GM18505 (cell line): ENCODE results near the gene DHRSX.
"Not testable (repeated sequence)": the region's sequence is repeated elsewhere in the genome, so short reads cannot be mapped to it uniquely, and the experiment has no call there.

Experiments used
- ATAC-seq: cut with Tn5 transposase; IDR thresholded peaks from one replicate; pipeline ENCODE4 v1.9.1; 2021; ENCODE audit not compliant: unreplicated experiment
- POLR2A ChIP-seq: IDR thresholded peaks from 4 replicates; pipeline ENCODE4 v1.6.1; 2011; ENCODE audit warnings: borderline replicate concordance; ENCODE audit not compliant: insufficient read depth, insufficient read length; ENCODE audit errors: extremely low read depth

DHRSX gene

DNA sequence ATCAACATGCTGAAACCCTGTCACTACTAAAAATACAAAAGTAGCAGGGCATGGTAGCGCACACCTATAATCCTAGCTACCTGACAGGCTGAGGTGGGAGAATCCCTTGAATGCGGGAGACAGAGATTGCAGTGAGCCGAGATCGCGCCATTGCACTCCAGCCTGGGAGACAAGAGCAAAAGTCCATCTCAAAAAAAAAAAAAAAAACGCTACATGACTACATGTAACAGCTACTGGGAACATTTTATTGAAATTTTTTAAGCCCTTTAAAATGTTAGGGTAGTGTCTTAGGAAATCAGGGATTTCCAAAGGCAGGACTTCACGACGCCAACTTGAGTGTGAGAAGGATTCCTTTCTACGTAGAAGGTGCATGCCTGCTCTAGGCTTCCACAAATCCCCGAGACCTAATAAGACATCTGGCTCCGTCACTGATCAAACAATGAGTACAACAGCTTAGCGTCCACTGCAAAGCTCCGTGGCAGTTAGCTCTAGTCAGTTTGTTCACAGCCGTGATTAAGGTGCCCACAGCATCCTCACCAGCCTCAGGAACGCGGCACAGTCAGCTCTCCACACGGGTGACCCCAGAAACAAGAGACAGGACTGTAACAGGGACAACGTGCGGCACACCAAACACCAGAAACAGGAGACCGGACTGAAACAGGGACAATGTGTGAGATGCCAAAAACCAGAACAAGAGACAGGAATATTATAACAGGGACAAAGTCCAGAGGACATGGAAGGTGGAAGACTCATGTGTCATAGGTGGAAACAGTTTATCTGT lies 33.7 kb downstream of the DHRSX start:
- TF ChIP-seq POLR2A, result no peak
- no peak for ATAC-seq

DNA sequence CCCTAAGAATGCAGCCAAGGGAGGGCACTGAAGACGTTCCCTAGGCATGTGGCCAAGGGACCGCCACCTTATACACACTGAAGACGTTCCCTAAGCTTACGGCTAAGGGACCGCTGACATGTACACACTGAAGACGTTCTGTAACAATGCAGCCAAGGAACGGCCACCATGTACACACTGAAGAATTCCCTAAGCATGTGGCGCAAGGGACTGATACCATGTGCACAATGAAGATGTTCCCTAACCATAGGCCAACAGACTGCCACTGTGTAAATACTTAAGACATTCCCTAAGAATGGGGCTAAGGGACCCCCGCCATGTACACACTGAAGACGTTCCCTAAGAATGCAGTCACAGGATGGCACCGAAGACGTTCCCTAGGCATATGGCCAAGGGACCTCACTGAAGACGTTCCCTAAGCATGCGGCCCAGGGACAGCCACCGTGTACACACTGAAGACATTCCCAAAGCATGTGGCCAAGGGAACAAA lies 36.1 kb downstream of the DHRSX start:
- ATAC-seq, result no peak
- TF ChIP-seq POLR2A, result no peak

DNA sequence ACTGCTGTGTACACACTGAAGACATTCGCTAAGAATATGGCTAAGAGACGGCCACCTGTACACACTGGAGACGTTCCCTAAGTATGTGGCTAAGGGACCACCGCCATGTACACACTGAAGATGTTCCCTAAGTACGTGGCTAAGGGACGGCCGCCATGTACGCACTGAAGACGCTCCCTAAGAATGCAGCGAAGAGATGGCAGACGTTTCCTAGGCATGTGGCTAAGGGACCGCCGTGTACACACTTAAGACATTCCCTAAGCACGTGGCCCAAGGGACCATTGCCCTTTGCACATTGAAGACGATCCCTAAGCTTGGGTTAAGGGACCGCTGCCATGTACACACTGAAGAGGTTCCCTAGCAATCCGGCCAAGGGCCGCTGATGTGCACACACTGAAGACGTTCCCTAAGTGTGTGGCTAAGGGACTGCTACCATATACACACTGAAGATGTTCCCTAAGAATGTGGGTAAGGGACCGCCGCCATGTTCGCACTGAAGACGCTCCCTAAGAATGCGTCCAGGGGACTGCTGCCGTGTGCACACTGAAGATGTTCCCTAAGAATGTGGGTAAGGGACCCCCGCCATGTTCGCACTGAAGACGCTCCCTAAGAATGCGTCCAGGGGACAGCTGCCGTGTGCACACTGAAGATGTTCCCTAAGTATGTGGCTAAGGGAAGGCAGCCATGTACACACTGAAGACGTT lies 36.7 kb downstream of the DHRSX start:
- ATAC-seq, result no peak
- no peak for TF ChIP-seq POLR2A

DNA sequence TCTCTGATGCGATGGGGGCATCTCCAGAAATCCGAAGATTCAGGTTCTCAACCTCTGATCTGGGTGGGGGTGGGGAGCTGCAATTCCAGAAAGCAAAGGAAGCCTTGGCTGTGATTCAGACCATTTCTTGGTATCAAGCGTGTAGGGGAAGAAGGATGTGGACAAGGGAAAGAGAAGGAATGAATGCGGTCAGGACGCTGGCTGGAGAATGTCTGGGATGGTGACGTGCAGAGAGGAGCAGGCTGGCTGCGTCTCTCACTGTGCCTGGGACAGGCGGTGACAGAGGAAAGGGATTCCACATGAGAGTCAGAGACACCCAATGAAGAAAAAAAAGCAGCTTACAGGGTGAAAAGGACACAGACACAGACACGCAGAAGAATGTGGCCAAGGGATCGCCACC lies 37.3 kb downstream of the DHRSX start:
- not testable (repeated sequence) for ATAC-seq

DNA sequence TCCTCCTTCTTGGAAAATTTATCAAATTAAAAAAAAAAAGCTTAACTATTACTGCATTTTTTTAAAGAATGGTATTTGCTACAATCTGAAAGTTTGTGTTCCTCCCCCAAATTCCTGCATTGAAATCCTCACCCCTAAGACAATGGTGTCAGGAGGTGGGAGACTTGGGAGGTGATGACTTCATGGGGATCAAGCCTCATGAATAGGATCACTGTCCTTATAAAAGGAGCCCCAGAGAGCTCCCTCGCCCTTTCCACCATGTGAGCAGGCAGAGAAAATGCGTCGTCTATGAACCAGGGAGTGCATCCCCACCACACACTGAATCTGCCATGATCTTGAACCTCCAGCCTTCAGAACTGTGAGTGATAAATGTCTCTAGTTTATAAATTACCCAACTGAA lies 38.0 kb downstream of the DHRSX start:
- ATAC-seq, result no peak
- no peak for TF ChIP-seq POLR2A

DNA sequence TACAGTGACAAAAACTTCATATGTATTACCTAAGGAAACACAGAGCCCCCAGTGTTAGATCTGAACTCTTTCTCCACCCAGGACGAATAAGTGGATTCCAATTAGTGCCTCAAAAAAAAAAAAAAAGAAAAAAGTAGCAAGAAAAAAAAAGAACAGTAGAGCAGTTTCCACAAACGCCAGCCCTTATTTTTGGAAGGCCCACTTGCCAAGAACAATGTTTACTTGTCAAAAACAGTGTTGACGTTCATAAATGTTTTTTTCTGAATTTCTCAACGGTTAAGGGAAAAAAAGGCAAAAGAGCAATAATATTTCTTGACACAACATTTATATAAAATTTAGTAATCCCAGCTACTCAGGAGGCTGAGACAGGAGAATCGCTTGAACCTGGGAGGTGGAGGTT lies 38.7 kb downstream of the DHRSX start:
- TF ChIP-seq POLR2A, result no peak

DNA sequence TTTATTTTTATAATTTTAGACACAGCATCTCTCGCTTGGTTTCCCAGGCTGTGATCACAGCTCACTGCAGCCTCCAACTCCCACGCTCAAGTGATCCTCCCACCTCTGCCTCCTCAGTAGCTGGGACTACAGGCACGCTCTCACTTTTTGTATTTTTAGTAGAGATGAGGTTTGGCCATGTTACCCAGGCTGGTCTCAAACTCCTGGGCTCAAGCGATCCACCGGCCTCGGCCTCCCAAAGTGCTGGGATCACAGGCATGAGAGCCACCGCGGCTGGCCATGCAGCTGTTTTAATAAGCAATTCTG lies 39.1 kb downstream of the DHRSX start:
- ATAC-seq, result no peak
- TF ChIP-seq POLR2A, result no peak

More for the DNA sequence above, 38.7 kb downstream of the DHRSX start:
- ATAC-seq, result no peak

DNA sequence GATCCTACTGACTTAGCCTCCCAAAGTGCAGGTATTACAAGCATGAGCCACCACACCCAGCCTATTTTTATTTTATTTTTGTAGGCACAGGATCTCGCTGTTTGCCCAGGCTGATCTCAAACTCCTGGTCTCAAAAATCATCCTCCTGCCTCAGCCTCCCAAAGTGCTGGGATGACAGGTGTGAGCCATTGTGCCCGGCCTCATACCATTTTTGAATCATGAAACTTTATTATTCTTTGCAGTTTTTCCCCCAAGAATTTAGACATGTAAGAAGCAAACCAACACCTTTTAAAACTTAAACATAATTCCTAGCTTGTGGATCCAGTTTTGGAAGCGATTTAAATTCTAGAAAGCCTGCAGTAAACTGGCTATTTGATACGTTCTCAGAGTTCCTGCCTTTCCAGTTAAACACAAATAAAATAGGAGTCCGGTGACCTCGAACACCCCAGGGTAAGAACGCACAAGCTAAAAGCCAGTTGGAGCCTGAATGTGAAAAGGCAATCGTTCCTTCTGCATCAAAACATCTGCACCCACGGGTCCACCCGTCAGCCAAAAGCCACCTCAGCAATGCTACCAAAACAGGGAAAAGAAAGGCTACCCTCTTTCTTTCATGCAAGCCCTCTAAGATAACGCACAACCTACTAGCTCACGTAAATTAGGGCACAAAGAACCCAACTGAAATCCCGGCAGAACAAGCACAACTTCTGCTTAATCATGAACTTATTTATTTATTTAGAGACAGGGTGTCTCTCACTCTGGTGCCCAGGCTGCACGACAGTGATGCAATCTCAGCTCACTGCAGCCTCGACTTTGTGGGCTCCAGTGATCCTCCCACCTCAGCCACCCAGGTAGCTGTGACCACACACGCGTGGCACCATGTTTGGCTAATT lies 39.7 kb downstream of the DHRSX start:
- not testable (repeated sequence) for ATAC-seq

DNA sequence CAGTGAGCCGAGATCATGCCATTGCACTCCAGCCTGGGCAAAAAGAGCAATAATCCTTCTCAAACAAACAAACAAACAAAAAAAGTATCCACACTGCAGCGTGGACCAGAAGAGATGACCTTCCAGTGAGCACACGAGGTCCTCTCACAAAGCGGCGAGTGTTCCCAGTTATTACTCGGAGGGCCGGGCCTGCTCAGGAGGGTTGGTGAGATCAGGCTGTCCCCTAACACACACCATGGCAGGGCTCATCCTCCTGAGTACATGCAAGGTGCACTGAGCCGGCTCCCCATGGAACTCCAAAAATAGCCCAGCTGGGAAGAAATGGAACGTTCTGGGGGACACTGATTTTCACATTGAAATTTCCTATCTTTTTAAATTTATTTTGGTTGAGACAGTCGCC lies 40.7 kb downstream of the DHRSX start:
- ATAC-seq, result not testable (repeated sequence)

DNA sequence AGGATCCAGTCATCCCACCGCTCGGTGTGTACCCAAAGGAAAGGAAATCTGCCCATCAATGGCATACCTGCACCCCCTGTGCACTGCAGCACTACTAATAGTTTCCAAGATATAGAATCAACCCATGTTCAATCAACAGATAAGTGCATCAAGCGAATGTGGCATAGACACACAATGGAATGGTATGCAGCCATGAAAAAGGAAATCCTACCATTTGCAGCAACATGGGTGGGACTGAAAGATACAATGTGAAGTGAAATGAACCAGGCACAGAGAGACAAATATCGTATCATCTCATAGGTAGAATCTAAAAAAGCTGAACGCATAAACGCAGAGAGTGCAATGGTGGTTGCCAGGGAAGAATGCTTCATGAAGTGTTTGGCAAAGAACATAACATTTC lies 42.5 kb downstream of the DHRSX start:
- ATAC-seq, result no peak
- no peak for TF ChIP-seq POLR2A

DNA sequence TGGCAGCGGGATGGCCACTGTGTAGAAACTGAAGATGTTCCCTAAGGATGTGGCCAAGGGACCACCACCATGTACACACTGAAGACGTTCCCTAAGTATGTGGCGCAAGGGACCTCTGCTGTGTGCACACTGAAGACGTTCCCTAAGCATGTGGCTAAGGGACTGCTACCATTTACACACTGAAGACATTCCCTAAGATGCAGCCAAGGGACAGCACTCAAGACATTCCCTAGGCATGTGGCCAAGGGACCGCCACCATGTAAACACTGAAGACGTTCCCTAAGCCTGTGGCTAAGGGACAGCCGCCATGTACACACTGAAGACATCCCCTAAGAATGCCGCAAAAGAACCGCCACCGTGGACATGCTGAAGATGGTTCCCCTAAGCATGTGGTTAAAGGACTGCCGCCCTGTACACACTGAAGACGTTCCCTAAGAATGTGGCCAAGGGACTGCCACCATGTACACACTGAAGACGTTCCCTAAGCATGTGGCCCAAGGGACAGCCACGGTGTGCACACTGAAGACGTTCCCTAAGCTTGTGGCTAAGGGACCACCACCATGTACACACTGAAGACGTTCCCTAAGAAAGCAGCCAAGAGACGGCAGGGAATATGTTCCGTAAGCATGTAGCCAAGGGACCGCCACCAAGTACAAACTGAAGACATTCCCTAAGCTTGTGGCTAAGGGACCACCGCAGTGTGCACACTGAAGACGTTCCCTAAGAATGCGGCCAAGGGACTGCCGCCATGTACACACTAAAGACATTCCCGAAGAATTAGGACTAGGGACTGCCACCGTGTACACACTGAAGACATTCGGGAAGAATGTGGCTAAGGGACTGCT lies 43.3 kb downstream of the DHRSX start:
- TF ChIP-seq POLR2A, result no peak
- ATAC-seq, result no peak

DNA sequence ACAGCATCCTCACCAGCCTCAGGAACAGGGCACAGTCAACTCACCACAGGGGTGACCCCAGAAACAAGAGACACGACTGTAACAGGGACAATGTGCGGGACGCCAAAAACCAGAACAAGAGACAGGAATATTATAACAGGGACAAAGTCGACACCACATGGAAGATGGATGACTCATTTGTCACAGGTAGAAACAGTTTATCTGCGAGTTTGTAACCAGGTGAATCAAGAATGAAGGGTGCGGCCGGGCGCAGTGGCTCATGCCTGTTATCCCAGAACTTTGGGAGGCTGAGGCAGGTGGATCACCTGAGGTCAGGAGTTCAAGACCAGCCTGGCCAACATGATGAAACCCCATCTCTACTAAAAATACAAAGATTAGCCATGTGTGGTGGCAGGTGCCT lies 44.7 kb downstream of the DHRSX start:
- ATAC-seq, result not testable (repeated sequence)

DNA sequence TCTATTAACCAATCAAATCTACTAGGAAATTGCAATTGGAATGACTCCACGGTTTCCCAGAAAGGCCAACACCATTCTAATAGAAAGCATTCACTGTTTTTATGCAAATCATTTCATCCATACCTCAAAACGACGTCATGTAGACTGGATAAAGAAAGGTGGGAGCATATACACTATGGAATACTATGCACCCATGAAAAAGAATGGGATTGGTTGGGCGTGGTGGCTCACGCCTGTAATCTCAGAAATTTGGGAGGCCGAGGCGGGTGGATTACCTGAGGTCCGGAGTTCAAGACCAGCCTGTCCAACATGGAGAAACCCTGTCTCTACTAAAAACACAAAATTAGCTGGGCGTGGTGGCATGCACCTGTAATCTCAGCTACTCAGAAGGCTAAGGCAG lies 46.2 kb downstream of the DHRSX start:
- not testable (repeated sequence) for ATAC-seq
